D721Med (cell line): Measurements from ENCODE around the gene CELF6.

Experiments
- DNase-seq: peaks from one replicate; pipeline ENCODE4 v3.0.0; 2011; ENCODE audit warnings: low spot score; ENCODE audit not compliant: insufficient read length
- FAIRE-seq: peaks from 2 replicates; lab custom pipeline; 2011; peaks lifted over from hg19 to GRCh38; lab: Jason Lieb, UNC
- CTCF ChIP-seq: IDR thresholded peaks from 2 replicates; pipeline ENCODE4 v1.5.1; 2012; ENCODE audit warnings: mild to moderate bottlenecking, control low read depth; ENCODE audit not compliant: insufficient read depth; ENCODE audit errors: missing control alignments

The CELF6 gene

GRCh38 chr15:72272997-72273352 is 47.0 kb downstream of the CELF6 start:
- FAIRE-seq (no peak), DNase-seq (no peak)

GRCh38 chr15:72272213-72272996 is 47.6 kb downstream of the CELF6 start, which contains the start of gene PARP6:
Gene PARP6 (minus strand): TSS chr15:72272554. CDS start chr15:72267477, 5,077 bp downstream.
- no peak for FAIRE-seq

More at GRCh38 chr15:72272997-72273352, 47.0 kb downstream of the CELF6 start:
- TF ChIP-seq CTCF, result no peak

GRCh38 chr15:72271895-72272212 is 48.1 kb downstream of the CELF6 start:
- FAIRE-seq (no peak), DNase-seq (no peak)
- TF ChIP-seq CTCF, result no peak

More at GRCh38 chr15:72272213-72272996, 47.6 kb downstream of the CELF6 start, which contains the start of gene PARP6:
- DNase-seq, result peak; percentile 80
- TF ChIP-seq CTCF, result peak; percentile 71

GRCh38 chr15:72271221-72271620 is 48.7 kb downstream of the CELF6 start:
- no peak for FAIRE-seq
- no peak for DNase-seq
- TF ChIP-seq CTCF, result no peak

- TF ChIP-seq CTCF, result no peak
- FAIRE-seq, result no peak
- no peak for DNase-seq
Observed at GRCh38 chr15:72269739-72270138, 50.2 kb downstream of the CELF6 start.

- TF ChIP-seq CTCF, result no peak
- FAIRE-seq (no peak), DNase-seq (no peak)
Observed at GRCh38 chr15:72265031-72265430, 54.9 kb downstream of the CELF6 start.

- DNase-seq (no peak), FAIRE-seq (no peak)
- TF ChIP-seq CTCF, result no peak
Observed at GRCh38 chr15:72252663-72253299, 67.2 kb downstream of the CELF6 start.
